Measurements from ENCODE around the gene CDH22.

DNA sequence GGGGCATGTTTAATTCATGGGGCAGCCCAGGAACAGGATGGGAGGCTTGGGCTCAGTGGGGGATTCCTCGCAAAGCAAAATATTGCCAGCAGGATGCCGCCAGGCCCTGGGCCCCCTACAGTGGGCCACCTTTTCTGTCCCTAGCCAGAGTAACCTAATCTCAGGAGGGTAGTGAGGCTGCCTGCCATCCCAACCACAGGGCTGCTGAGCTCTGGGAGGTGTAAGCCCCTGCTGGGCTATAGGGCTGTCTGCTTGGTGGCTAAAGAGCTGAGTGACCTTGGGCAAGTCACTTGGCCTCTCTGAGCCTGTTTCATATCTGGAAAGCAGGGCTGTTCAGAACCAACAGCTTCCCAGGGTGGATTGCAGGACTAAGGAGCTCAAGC lies 35.7 kb upstream of the CDH22 start:
- TF ChIP-seq CTCF (conservative IDR thresholded peaks at IDR 0.05 in 1 of 2, IDR thresholded peaks at IDR 0.05 in 1 of 2; ENCODE audit: low read depth in 1 of 2, low read length in 2 of 2) (no peak), EZH2 (IDR thresholded peaks at IDR 0.05; ENCODE audit: low read length, missing control alignments) (no peak)
